Esophagus squamous epithelium (tissue), 4 donors: ENCODE data around the gene UVRAG.

Experiments used
- POLR2A ChIP-seq, 4 donors: fragments of 450-650 bp; IDR thresholded peaks; one replicate each; pipeline ENCODE4 v1.6.1; 2017; ENCODE audit warnings: antibody characterized with exemption in 4 of 4, mild to moderate bottlenecking in 4 of 4, moderate library complexity in 3 of 4
- TF ChIP-seq, protein P1 (sequence below), 6 experiments: fragments of 450-650 bp in 4 of 6; fragments of 200-600 bp in 2 of 6; sonication (generic) in 2 of 6; IDR thresholded peaks; one replicate each; pipeline ENCODE4 v1.5.1; 2016 to 2019; ENCODE audit warnings: antibody characterized with exemption in 6 of 6, mild to moderate bottlenecking in 4 of 6, moderate library complexity in 4 of 6

GRCh38 chr11:75968021-75968625 is 153.1 kb downstream of the UVRAG start:
- TF ChIP-seq, protein P1, sequence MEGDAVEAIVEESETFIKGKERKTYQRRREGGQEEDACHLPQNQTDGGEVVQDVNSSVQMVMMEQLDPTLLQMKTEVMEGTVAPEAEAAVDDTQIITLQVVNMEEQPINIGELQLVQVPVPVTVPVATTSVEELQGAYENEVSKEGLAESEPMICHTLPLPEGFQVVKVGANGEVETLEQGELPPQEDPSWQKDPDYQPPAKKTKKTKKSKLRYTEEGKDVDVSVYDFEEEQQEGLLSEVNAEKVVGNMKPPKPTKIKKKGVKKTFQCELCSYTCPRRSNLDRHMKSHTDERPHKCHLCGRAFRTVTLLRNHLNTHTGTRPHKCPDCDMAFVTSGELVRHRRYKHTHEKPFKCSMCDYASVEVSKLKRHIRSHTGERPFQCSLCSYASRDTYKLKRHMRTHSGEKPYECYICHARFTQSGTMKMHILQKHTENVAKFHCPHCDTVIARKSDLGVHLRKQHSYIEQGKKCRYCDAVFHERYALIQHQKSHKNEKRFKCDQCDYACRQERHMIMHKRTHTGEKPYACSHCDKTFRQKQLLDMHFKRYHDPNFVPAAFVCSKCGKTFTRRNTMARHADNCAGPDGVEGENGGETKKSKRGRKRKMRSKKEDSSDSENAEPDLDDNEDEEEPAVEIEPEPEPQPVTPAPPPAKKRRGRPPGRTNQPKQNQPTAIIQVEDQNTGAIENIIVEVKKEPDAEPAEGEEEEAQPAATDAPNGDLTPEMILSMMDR (IDR thresholded peaks at IDR 0.05): no peak
- TF ChIP-seq POLR2A (IDR thresholded peaks at IDR 0.05): no peak
